Peyer's patch (tissue), 4 donors: Measurements from ENCODE around the gene GABBR2.

ENCODE experiments used
- POLR2A ChIP-seq, 2 donors: fragments of 450-650 bp; IDR thresholded peaks; one replicate each; pipeline ENCODE4 v1.5.1; 2017; ENCODE audit warnings: antibody characterized with exemption in 2 of 2, mild to moderate bottlenecking in 2 of 2, moderate library complexity in 2 of 2
- TF ChIP-seq, protein P1 (sequence below), 6 experiments: fragments of 450-650 bp in 4 of 6; fragments of 200-600 bp in 2 of 6; sonication (generic) in 1 of 6; IDR thresholded peaks; one replicate each; pipeline ENCODE4 v1.5.1; 2017 to 2019; ENCODE audit warnings: antibody characterized with exemption in 6 of 6, mild to moderate bottlenecking in 3 of 6, moderate library complexity in 1 of 6

DNA sequence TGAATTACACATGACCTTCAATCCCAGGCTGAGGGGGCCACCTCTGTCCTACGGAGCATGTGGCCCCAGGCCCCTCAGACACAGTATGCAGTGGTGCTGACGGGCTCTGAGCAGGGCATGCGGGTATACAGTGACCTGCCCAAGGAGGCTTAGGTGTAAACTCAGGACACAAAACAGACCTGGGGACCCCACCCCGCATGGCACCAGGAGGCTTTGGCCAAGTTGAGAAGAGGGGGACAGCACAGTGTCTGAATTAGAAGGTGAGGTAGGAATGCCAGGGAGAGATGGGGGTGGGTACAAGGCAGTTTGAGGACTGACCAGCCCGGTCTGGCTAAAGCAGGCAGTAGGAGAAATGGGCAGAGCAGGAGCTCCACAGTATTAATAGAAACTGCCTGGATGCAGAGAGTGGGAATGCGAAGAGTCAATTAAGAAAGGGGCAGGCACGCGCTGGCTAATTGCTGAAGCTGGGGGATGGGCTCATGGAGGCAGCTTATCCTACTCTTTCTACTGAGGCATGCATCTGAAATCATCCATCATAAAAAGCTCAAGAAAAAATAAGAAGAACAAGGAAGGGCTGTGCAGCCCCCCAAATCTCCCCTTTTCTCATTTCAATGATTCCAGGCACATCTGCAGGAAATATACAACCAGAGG lies 109.0 kb downstream of the GABBR2 start:
- TF ChIP-seq POLR2A (IDR thresholded peaks at IDR 0.05), result no peak
- TF ChIP-seq, protein P1, sequence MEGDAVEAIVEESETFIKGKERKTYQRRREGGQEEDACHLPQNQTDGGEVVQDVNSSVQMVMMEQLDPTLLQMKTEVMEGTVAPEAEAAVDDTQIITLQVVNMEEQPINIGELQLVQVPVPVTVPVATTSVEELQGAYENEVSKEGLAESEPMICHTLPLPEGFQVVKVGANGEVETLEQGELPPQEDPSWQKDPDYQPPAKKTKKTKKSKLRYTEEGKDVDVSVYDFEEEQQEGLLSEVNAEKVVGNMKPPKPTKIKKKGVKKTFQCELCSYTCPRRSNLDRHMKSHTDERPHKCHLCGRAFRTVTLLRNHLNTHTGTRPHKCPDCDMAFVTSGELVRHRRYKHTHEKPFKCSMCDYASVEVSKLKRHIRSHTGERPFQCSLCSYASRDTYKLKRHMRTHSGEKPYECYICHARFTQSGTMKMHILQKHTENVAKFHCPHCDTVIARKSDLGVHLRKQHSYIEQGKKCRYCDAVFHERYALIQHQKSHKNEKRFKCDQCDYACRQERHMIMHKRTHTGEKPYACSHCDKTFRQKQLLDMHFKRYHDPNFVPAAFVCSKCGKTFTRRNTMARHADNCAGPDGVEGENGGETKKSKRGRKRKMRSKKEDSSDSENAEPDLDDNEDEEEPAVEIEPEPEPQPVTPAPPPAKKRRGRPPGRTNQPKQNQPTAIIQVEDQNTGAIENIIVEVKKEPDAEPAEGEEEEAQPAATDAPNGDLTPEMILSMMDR (IDR thresholded peaks at IDR 0.05), result no peak
